SH-SY5Y (cell line): ENCODE measurements around the gene DTYMK.

Source experiments
- GATA2 ChIP-seq: IDR thresholded peaks from 2 replicates; pipeline ENCODE4 v1.6.1; 2011; ENCODE audit warnings: mild to moderate bottlenecking, low read depth, low read length
- GATA3 ChIP-seq: IDR thresholded peaks from 2 replicates; pipeline ENCODE4 v1.6.1; 2011; ENCODE audit warnings: low read depth, mild to moderate bottlenecking, low read length, moderate library complexity

GRCh38 chr2:241692448-241692847, 5.8 kb upstream of the DTYMK start:
- no peak for TF ChIP-seq GATA3
- no peak for TF ChIP-seq GATA2
